AG09309 (cell line): Measurements from ENCODE around the gene ID4.

Source experiments
- DNase-seq: peaks from one replicate; pipeline ENCODE4 v3.0.0-alpha.2; 2010; ENCODE audit warnings: low read depth
- H3K4me3 ChIP-seq: 2 replicates; pipeline ENCODE4 v1.5.1; 2011; ENCODE audit warnings: mild to moderate bottlenecking, low read depth, low read length, moderate library complexity; ENCODE audit not compliant: control insufficient read depth
- TF ChIP-seq, protein P1 (sequence below): IDR thresholded peaks from 2 replicates; pipeline ENCODE4 v1.5.1; 2011; ENCODE audit warnings: mild to moderate bottlenecking, low read depth, low read length, inconsistent platforms; ENCODE audit not compliant: insufficient read depth, control insufficient read depth; ENCODE audit errors: missing control alignments

ID4 gene

DNA sequence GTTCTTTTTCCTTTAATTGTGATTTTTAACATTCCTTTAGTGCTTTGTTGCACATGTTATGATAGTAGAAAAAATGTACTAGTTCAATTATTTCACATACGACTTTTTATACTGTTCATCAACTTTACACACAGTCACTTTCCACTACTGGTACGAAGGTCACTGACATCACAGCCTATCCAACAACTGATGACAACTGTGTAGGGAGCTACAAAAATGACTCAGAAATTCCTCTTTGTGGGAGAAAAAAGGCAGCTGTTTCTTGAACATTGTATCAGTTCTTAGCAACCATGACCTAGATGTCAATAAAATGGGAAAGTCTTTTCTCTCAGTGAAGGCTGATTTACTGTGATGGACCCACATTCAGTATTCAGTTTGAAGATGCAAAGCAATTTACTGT is 7.0 kb upstream of the ID4 start:
- no peak overlapping the region for H3K4me3 ChIP-seq
- no peak for DNase-seq
- TF ChIP-seq, protein P1, sequence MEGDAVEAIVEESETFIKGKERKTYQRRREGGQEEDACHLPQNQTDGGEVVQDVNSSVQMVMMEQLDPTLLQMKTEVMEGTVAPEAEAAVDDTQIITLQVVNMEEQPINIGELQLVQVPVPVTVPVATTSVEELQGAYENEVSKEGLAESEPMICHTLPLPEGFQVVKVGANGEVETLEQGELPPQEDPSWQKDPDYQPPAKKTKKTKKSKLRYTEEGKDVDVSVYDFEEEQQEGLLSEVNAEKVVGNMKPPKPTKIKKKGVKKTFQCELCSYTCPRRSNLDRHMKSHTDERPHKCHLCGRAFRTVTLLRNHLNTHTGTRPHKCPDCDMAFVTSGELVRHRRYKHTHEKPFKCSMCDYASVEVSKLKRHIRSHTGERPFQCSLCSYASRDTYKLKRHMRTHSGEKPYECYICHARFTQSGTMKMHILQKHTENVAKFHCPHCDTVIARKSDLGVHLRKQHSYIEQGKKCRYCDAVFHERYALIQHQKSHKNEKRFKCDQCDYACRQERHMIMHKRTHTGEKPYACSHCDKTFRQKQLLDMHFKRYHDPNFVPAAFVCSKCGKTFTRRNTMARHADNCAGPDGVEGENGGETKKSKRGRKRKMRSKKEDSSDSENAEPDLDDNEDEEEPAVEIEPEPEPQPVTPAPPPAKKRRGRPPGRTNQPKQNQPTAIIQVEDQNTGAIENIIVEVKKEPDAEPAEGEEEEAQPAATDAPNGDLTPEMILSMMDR, result no peak

DNA sequence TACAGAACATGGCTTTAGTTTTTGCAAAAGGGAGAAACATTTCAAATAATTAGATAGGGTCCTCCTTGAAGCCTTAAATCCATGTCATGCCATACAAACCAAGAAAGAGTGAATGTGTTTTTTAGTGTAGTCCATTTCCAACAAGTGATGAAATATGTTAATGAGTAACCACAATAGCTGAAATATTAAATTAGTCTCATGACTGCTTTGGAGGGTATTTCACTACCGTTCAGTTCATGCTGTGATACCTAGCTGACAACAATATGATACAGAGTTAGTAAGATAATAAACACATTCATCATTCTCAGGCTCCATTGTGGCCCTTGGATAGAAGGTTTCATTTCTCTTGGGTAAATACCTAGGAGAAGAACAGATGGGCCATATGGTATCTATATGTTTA is 5.8 kb upstream of the ID4 start:
- H3K4me3 ChIP-seq, result no peak overlapping the region
- no peak for DNase-seq
- TF ChIP-seq, protein P1, result no peak

DNA sequence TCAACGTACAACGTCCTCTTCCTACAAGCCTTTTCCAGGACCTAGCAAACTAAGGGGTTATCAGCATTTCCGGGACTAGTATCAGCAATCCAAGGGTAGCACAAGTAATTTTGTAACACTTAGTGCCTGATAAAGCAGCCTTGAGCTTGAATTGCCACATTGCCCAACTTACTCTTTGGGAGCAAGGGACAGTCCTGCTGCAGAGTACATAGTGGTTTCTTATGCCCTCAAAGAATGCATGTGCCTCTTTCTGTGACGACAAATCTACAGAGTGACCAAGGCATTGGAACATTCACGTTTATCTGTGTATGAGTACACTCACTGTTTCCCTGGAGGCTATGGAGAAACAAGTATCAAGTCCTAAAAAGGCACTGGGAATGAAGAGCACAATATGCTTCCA is 3.2 kb upstream of the ID4 start:
- TF ChIP-seq, protein P1, result no peak
- no peak overlapping the region for H3K4me3 ChIP-seq
- no peak for DNase-seq

DNA sequence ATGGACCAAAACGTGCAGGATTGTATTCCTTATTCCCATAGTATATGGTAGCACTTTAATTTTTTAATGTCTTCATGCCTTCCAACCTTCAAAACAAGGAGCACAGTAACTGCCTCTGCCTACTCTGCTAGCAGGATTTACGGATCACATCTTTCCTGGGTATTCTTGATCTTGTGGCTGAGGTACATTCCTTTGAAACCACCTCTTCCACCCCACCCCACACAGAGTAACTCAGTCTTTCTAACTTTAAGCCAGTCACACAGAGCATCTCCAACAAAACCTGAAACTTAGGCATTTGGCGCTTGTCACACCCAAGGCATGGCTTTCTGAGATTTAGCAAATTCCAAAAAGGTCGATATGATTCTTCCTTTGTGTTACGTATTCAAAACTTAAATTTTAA is 2.3 kb upstream of the ID4 start:
- no peak overlapping the region for H3K4me3 ChIP-seq
- TF ChIP-seq, protein P1, result no peak
- no peak for DNase-seq

DNA sequence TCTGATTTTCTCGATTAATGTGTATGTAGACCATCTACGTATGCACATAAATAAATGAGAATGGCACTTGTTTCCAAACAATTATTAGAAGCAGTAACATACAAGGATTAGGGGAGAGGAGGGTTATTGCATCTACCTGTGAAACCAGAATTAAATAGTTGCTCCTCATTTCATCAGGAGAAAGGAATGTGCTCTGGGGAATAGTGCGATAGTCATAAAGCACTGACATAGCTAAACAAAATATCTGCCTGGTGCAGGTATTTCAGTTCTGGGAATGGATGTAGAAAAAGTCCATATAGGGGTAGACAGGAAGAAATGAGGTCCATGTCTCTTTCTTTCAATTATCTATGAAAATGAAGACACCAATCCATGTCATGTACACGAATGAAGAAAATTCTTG is 1.6 kb upstream of the ID4 start:
- no peak for DNase-seq
- H3K4me3 ChIP-seq, result no peak overlapping the region
- TF ChIP-seq, protein P1, result no peak

DNA sequence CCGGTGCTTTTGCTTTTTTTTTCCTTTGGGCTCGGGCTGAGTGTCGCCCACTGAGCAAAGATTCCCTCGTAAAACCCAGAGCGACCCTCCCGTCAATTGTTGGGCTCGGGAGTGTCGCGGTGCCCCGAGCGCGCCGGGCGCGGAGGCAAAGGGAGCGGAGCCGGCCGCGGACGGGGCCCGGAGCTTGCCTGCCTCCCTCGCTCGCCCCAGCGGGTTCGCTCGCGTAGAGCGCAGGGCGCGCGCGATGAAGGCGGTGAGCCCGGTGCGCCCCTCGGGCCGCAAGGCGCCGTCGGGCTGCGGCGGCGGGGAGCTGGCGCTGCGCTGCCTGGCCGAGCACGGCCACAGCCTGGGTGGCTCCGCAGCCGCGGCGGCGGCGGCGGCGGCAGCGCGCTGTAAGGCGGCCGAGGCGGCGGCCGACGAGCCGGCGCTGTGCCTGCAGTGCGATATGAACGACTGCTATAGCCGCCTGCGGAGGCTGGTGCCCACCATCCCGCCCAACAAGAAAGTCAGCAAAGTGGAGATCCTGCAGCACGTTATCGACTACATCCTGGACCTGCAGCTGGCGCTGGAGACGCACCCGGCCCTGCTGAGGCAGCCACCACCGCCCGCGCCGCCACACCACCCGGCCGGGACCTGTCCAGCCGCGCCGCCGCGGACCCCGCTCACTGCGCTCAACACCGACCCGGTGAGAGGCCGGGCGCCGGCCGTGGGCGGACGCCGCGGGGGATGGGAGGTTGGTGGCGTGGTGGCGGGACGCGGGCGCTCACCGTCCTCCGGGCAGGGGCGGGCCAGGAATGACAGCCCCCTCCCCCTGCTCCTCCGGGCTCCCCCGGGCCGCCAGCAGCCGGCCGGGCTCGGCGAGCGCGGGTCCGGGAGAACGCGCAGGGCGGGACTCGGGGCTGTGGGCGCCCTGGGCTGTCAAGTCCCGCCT is 606 bp downstream of the ID4 start:
- peak overlapping the region; percentile 94 for H3K4me3 ChIP-seq
- TF ChIP-seq, protein P1, result no peak
- no peak for DNase-seq
